ENCODE results near the gene NT5C.
"Not testable (repeated sequence)": the region's sequence is repeated elsewhere in the genome, so short reads cannot be mapped to it uniquely, and the experiment has no call there.

The NT5C gene

DNA sequence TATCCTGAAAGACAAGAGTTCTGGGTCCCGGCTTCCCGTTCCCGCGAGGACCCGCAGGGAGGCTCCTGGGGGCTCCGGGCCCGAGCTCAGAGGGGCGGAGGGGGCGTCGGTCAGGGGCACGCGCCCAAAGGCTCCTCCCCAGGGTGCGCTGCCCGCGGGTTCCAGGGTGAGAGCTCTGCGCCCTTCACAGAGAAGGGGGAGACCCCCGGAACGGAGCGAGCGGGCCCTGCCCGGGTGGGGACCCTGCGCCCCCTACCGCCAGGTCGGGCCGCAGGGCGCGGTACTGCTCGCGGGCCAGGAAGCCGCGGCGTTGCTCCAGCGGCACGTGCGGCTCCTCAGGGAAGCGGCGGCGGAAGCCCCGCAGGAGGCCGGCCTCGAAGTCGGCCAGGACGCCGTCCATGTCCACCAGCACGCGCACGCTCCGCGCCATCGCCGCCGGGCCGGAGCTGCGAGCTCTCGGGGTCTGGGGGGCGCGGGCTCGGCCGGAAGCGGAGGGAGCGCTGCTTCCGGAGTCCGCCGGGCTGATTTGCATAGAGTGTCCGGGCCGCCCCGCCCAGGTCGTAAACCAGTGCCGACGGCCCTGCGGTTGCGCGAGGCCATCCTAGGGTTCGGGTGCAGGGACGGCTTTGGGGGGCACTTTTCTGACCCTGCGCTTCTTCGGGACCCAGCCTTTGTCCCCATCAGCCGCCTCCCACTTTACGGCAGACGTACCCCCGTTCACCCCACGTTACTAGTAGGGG, at the start of gene NT5C:
NT5C (minus strand) TSS at position 465 of the 740 bp plus-strand sequence; CDS start at position 430, 35 bp downstream.
- DNase-seq = peak; percentile 89

DNA sequence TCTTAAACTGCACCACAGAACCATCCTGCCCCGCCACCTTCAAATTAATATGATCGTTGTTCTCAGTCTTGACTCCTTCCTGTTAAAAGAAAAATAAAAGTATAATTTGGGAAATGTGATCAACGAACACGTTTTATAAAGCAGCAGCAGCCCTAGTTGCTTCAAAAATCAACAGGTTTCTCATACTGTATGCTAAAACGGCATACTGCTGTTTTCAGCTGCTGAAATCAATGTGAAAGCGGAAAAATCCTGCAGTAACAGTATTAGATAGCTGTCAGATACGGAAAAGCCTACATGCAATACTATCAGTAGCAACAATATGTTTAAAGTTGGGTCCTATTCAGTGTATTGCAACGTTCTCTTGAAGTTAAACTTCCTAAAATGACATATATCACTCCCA, 49.6 kb upstream of the NT5C start:
- no peak for DNase-seq

DNA sequence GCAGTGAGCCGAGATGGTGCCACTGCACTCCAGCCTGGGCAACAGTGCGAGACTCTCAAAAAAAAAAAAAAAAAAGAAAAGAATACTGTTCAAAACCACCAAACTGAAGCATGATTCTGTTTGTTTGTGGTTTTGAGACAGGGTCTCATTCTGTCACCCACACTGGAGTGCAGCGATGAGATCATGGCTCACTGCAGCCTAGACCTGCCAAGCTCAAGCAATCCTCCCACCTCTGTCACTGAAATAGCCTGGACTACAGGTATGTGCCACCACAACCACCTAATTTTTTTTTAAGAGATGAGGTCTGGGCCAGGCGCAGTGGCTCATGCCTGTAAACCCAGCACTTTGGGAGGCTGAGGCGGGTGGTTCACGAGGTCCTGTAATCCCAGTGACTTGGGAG, 46.9 kb upstream of the NT5C start:
- DNase-seq = no peak

DNA sequence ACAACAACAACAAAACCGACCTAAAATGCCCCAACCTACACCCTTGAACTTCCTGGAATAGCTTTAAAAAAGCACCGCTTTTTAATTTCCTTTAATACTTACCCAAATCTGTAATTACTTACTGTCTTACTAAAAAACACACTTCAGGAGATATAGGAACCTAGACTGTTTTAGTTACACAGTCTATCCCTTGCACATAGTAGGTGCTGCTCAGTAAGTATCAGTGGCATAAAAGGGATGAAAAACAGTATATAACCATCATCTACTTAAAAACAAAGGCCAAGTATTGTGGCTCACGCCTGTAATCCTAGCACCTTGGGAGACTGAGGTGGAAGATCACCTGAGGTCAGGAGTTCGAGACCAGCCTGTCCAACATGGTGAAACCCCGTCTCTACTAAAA, 45.1 kb upstream of the NT5C start:
- DNase-seq = no peak

DNA sequence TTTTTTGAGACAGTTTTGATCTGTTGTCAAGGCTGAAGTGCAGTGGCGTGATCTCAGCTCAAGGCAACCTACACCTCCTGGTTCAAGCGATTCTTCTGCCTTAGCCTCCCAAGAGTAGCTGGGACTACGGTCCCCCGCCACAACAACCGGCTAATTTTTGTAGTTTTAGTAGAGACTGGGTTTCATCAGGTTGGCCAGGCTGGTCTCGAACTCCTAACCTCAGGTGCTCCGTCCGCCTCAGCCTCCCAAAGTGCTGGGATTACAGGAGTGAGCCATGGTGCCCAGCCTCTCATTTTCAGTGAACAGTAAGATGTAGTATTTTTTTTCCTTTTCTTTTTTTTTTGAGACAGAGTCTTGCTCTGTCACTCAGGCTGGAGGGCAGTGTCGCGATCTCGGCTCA, 43.5 kb upstream of the NT5C start:
- DNase-seq = no peak

DNA sequence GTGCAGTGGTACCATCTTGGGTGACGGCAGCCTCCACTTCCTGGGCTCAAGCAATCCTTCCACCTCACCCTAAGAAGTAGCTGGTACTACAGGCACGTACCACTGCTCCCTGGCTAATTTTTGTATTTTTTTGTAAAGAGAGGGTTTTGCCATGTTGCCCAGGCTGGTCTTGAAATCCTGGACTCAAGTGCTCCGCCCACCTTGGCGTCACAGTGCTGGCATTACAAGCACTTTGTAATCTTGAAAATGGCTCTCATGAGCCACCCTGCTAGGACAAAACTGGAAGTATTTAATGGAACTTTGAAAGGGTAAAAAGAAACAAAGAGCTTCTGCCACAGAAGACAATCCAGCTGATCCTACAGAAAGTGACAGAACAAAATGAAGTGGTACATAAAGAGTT, 42.0 kb upstream of the NT5C start:
- DNase-seq = no peak

DNA sequence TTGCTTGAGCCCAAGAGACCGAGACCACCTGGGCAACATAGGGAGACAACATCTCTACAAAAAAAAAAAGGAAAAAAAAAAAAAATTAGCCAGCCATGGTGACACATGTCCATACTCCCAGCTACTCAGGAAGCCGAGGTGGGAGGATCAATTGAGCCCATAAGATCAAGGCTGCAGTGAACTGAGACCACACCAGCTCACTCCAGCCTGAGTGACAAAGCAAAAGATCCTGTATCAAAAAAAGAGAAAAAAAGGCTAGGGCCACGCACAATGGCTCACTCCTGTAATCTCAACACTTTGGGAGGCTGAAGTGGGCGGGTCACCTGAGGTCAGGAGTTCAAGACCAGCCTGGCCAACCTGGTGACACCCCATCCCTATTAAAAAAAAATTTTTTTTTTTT, 37.5 kb upstream of the NT5C start:
- DNase-seq = no peak

DNA sequence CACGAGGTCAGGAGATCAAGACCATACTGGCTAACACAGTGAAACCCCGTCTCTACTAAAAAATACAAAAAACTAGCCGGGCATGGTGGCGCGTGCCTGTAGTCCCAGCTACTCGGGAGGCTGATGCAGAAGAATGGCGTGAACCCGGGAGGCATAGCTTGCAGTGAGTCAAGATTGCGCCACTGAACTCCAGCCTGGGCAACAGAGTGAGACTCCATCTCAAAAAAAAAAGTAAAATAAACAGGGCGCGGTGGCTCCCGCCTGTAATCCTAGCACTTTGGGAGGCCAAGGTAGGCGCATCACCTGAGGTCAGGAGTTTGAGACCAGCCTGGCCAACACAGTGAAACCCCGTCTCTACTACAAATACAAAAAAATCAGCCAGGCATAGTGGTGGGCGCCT, 33.1 kb upstream of the NT5C start:
- DNase-seq = not testable (repeated sequence)

DNA sequence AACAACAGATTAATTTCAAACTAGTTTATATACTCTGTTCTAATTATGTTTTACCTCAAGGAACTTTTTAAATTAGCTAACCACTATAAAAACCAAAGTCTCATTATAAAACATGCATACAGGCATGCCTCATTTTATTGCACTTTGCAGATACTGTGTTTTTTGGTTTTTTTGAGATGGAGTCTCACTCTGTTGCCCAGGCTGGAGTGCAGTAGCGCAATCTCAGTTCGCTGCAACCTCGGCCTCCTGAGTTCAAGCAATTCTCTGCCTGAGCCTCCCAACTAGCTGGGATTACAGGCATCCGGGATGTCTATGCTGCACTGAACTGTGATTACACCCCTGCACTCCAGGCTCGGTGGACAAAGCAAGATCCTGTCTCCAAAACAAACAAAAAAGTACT, 31.5 kb upstream of the NT5C start:
- no peak for DNase-seq

DNA sequence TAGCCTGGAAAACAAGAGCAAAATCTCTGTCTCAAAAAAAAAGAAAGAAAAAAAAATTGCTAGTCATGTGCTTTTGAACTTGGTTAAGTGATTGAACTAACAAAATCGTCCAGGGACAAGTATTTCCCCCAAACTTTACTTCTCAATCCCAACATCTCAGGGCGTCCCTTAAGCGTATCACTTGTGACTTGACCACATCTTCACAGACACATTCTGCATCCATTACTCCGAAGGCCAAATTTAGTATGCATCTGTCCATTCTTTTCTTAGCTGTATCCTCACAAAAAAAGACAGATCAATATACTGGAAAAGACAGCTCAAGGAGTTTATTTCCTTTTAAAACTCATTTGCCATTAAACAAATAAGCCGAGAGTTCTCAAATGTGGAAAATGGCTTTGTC, 28.7 kb upstream of the NT5C start:
- no peak for DNase-seq

DNA sequence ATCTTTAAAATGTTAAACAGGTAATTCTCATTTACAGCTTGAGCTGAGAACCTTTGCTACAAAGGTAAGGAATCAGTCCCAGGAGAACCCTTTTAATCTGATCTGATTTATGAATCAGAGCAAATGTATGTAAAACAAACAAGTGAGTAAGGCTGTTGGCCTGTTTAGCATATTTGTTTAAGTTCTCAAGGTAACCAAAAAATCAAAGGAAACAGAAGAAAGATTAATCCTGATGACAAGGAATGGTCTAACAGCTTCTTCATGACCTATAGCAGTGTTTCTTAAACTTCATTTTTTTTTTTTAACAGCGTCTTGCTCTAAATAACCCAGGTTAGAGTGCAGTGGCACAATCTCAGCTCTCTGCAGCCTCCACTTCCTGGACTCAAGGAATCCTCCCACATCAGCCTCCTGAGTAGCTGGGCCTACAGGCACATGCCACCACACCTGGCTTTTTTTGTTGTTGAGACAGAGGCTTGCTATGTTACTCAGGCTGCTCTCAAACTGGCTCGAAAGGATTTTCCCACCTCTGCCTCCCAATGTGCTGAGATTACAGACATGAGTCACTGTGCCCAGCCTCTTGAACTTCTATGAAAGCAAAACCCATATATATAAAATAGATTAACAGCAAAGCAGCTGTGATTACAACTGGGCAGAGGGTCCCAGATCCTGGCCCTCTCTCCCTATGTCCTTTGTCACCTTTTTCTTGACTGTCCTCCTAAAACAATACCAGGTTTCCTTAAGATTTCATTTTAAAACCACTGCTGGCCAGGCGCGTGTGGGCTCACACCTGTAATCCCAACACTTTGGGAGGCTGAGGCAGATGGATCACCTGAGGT, 27.9 kb upstream of the NT5C start:
- no peak for DNase-seq

DNA sequence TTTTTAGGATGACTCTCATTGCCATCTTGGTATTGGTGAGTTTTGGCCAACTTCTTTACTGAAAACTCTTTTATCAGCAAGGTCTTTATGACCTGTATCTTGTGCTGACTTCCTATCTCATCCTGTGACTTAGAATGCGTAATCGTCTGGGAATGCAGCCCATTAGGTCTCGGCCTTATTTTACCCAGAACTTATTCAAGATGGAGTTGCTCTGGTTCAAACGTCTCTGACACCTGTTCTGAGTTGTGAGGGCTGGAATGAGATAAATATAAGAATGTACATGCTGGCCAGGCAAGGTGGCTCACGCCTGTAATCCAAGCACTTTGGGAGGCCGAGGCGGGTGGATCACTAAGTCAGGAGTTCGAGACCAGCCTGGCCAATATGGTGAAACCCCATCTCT, 26.9 kb upstream of the NT5C start:
- DNase-seq = not testable (repeated sequence)

DNA sequence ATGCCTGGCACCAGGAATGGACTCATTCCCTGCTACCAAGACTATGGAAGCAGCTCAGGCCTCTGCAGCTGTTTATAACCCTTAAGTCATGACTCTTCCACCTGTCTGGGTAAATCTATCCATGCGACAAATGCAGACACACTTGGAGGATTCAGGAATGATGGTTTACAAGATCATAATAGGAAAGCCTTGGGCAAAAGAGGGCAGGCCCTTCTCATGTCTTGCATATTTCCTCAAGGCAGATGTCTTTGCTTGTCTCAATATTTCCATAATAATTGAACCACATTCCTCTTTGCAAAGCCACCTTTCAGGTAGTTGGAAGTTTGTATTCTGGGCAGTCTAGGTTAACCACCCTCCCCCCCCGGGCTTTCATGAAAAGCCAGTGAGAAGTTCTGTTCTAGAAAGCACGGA, 23.7 kb upstream of the NT5C start:
- no peak for DNase-seq

DNA sequence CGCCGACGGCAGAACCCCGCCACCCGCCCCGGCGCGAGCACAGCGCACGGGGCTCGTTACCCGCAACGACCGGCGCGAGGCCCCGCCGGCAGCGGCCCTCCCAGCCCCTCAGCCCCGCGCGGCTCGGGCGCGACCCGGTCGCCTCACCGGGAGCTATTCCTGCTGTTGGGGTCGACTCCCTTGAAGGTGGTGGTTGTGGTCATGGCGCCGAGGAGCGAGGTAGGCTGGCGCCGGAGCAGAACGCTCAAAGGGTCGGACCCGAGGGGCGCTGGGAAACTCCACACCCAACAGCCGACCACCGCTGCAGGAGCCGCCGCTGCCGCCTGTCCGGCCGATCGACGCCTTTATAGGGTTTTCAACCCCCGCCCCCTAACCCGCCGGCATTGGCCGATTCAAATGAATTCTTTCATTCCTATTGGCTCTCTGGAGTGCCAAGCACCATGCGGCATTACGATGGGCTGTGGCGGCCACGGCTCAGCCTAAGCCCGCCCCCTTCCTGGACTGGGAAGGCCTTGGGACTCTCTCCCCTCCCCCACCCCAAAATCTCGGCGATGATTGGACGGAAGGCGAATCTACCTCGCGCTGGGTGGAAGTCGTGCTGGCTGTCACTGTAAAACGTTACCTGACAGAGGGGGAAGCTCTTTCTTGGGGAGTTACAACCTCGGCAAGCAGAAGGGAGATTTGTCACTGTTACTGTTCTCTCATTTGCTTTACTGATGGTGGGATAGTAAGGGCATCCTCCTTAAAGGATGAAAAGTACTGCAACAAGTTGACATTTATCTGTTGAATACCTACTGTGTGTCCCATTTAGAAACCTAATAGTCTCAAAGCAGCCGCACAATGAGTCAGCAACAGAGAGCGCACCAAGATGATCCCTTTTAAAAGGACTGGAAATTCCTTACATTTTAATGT, 22.9 kb upstream of the NT5C start, which contains the start of gene JPT1:
JPT1 (minus strand) TSS at position 318 of the 912 bp plus-strand sequence; CDS start at position 203, 115 bp downstream.
- peak; percentile 99 for DNase-seq

DNA sequence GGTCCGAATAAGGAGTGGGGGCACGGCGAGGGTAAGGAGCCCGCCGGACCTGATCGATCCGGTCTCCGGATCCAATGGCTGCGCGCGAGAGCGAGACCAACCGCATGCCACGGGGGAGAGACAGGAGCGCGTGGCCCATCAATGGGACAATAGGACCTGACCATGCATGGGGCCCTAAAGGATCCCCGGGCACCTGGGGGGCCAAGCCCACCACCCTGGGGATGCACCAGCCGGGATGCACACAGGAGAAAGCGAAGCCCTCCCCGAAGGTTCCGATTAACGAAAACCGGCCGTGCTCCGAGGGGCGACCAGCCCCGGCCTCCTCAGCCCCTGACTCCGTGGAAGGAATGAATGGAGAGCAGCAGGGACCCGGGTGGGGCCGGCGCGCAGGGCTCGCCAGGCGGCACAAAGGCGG, 22.2 kb upstream of the NT5C start:
- peak; percentile 58 for DNase-seq

DNA sequence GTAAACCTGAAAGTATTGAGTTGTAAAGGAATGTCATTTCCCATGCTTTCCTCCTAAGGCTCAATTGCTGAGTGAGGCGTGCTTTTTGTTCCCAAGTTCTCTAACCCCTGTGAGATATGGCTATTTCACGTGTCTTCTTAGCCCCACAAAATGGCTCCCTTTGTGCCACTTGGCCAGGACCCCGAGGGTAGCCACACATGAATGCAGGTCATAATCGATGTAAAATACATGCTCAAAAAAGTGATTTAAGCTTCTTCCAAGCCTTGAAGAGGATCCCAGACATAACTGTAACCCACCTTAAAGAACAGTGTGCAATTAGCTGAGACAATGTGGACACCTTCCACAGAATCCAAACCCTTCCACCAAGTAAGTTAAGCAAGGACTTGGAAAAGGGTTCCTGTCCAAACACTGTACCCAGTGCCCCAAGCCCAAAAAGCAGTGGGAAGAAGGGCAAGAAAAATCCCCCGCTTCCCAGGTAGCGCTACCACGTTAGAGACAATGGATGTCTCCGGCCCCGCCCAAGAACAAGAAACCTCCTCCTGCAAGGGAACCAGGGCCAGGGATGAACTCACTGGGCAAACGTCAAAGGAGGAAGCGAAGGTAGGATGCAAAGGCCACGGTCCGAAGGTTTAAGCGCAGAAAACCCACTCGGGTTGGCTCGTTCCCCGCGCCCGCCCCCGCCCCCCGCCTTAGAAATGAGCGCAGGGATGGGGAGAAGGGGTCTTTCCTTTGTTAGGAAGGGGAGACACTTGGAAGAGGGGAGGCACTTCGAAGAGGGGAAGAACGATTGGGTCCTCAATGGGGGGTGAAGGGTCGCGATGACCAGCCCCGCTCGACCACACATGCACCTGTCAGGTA, 21.6 kb upstream of the NT5C start:
- peak; percentile 71 for DNase-seq

DNA sequence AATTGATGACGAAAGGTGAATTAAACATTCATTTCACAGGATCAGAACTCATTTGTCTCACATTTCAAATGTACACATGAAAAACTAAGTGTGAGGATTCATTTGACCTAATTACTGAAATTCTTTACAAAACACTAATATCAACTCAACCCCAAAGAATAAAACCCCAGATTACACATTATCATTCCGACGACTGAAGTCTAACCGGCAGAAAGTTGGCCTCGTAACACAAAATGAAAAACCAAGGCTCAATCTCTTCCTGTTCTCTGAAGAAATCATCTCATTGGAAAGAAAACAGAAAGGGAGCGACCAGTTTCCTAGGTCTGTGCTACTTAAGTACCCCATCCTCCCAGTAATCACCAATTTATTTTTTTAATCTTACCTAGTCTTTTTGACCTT, 21.0 kb upstream of the NT5C start:
- DNase-seq = no peak

DNA sequence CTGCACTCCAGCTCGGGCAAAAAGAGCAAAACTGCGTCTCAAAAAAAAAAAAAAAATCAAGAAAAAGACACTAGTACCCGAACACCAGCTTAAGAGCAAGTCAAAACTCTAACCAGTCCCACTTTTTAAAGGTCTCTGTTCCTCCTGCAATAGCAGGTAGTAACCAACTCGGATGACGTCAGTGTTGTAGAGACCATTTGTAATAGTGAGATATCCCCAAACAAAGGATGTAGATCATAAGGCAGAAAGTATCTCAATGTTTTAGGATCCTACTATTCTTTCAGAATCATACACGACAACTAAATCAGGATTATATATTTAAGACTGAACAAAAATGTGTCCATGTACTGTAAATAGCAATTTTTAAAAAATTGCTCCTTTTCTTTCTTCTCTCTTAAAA, 20.4 kb upstream of the NT5C start:
- no peak for DNase-seq

DNA sequence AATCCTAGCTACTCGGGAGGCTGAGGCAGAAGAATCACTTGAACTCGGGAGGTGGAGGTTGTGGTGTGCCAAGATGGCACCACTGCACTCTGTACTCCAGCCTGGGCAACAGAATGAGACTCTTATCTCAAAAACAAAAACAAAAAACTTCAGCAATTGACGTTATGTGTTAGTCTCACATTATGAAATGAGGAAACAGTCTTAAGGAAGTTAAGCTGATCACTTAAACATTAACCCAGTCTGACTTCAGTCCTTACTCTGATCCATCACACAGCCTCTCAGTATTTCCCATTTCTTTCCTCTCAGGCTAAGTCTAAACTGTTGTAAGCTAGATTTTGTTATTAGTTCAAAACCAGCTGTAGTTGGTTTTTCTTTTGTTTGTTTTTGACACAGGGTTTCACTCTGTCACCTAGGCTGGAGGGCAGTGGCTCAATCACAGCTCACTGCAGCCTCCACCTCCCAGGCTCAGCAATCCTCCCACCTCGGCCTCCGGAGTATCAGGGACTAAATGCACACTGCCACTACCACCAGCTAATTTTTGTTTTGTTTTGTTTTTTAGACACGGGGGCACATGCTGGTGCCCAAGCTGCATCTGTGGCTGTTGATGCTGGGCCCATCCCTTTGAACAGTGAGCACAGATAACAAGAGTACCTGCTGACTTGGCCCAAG, 16.5 kb upstream of the NT5C start:
- no peak for DNase-seq

DNA sequence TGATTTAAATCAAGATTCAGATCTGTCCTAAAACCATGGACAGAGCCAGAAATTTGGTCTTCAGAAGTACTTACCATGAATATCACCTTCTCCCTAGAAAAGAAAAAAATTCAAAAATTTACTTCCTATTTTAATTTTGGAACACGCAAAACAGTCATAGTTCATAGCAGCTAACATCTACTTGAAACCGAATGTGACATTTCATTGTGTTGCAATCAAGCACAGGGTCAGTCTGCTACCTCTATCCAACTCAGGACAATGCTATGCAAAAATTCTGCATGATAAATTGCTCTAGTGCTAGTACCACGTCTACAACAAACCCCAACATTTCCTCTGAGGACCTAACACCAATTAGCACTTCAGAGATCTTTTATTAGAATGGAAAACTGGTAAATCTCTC, 15.1 kb upstream of the NT5C start:
- DNase-seq = no peak

DNA sequence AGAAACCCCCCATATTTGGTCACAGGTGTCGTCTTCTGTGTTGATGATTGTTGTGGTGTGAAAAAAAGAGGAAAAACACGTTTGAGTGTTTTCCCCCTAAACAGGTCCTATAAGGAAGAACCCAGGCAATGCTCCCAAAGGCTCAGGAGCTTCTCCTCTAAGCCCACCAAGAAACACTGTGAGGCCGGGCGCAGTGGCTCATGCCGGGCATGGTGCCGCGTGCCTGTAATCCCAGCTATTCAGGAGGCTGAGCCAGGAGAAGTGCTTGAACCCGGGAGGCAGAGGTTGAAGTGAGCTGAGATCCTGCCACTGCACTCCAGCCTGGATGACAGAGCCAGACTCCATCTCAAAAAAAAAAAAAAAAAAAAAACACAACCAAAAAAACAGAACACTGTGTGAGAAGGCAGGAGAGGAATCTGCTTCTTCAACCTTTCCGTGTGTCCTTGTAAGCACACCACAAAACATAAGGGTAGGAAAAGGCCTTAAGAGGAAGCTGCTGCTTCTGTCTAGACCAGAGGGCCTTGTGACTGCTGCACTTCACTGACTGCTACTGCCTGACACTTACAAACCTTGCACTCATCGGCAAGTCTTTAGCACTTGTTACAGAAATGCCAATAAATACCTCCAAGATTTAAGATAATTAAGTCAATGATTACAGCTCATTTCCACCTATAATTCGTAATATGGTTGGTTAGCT, 13.4 kb upstream of the NT5C start:
- no peak for DNase-seq
